HL-60 (cell line): ENCODE measurements around the gene MT1B.

Source experiments
- DNase-seq, 2 experiments: peaks; one replicate each; pipeline ENCODE4 v3.0.0-alpha.2; 2010 to 2020; ENCODE audit warnings: low read depth in 1 of 2, low spot score in 1 of 2
- H3K27ac ChIP-seq: fragments of 250-450 bp; sonication (Bioruptor Pico); replicated peaks from 2 replicates; pipeline ENCODE4 v1.5.1; 2020; ENCODE audit warnings: mild to moderate bottlenecking, moderate library complexity
- H3K27me3 ChIP-seq: fragments of 250-450 bp; sonication (Bioruptor Pico); 2 replicates; pipeline ENCODE4 v1.5.1; 2021; ENCODE audit warnings: mild to moderate bottlenecking, moderate library complexity; ENCODE audit not compliant: insufficient read depth, poor library complexity, severe bottlenecking
- H3K4me3 ChIP-seq: replicated peaks from 2 replicates; pipeline ENCODE4 v1.5.1; 2011; ENCODE audit warnings: mild to moderate bottlenecking, control low read depth, low read length; ENCODE audit not compliant: insufficient read depth
- CTCF ChIP-seq: IDR thresholded peaks from one replicate; pipeline ENCODE4 v1.5.1; 2011; ENCODE audit warnings: low read length, control low read depth, inconsistent platforms; ENCODE audit not compliant: insufficient read depth
- GABPA ChIP-seq: IDR thresholded peaks from 2 replicates; pipeline ENCODE4 v1.6.1; 2012; ENCODE audit warnings: low read depth
- POLR2AphosphoS5 ChIP-seq: IDR thresholded peaks from 2 replicates; pipeline ENCODE4 v1.6.1; 2012; ENCODE audit warnings: low read depth
- REST ChIP-seq: IDR thresholded peaks from 2 replicates; pipeline ENCODE4 v1.6.1; 2012; ENCODE audit warnings: low read depth; ENCODE audit not compliant: insufficient replicate concordance
- SPI1 ChIP-seq: IDR thresholded peaks from 2 replicates; pipeline ENCODE4 v1.6.1; 2012; ENCODE audit warnings: low read depth, mild to moderate bottlenecking, borderline replicate concordance

The MT1B gene

DNA sequence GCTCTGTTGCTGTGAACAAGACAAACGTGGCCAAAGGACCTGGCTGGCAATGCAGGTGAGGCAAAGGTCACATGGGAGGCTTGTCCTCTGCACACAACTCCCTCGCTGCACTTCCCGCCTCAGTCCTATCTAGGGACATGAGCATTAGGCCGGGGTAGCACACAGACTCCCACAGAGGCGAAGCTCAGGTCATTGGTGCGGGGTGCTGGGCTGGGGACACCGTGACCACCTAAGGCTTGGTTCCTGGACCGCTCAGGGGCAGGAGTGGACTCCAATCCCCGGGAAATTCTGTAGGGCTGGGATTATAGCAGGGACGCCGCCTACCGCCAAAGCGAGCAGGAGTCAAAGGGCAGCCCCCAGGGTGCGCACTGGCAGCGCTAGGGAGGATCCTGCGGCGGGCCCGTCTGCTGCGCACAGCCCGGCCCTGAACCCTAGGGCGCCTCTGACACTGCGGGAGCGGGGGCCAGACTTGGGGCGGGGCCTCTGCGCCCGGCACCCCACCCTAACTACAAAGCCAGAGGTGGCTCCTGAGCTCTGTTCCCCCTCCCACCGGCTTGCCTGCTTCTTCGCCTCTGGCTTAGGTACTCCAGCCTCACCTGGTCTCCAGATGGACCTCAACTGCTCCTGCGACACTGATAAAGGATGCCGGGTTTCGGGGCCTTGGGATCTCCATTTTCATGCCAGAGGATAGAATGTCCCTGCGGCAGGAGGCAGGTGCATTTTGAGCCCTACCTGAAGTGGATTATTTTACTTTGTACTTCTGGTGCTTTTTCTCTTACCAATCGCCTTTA, 3.9 kb upstream of the MT1B start:
- TF ChIP-seq GABPA: no peak
- TF ChIP-seq REST: no peak
- no peak for TF ChIP-seq SPI1
- TF ChIP-seq CTCF: no peak
- no peak for TF ChIP-seq POLR2AphosphoS5
- H3K27me3 ChIP-seq: peaks cover 69% of the 10 kb centered on the region
- no peak overlapping the region for H3K27ac ChIP-seq
- no peak for DNase-seq
- H3K4me3 ChIP-seq: no peak overlapping the region

DNA sequence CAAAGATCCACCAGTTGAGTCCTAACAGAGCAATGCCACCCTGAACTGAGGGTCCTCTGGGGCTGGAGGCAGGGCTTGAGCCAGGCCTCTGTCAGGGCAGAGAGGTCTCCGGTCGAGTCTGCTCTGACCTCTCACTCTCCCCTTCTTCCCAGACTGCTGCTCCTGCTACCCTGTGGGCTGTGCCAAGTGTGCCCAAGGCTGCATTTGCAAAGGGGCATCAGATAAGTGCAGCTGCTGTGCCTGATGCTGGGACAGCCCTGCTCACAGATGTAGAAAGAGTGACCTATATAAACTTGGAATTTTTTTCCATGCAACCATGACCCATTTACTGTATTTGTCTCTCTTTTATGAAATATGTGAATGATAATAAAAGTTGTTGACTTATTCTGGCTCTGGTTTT, 2.4 kb upstream of the MT1B start:
- Histone ChIP-seq H3K27ac (no peak overlapping the region), H3K4me3 (no peak overlapping the region), H3K27me3 (peaks cover 63% of the 10 kb centered on the region)
- TF ChIP-seq CTCF (no peak), POLR2AphosphoS5 (no peak), REST (no peak), SPI1 (no peak), GABPA (no peak)
- no peak for DNase-seq

- no peak for DNase-seq
- no peak overlapping the region for H3K27ac ChIP-seq
- no peak for TF ChIP-seq SPI1
- TF ChIP-seq POLR2AphosphoS5: no peak
- no peak for TF ChIP-seq GABPA
- TF ChIP-seq REST: no peak
- TF ChIP-seq CTCF: no peak
- no peak overlapping the region for H3K4me3 ChIP-seq
- peaks cover 58% of the 10 kb centered on the region for H3K27me3 ChIP-seq
These were observed 1.9 kb upstream of the MT1B start for GRCh38 chr16:56649820-56650219.
